OCI-LY7 (cell line): Measurements from ENCODE around the gene SLC32A1. TPM values are rescaled to one million over a fixed set of nuclear protein-coding genes. Genes with fewer than 3 reads are reported as not detected.

Experiments
- BruUV-seq: library from RNA; stranded (reverse); fragments of 400-500 nt; replicated peaks from 2 replicates; lab custom pipeline; 2021; lab: Mats Ljungman, UMichigan
- CTCF ChIA-PET: fragments of 300-600 bp; sonication (Branson Sonifier 250); formaldehyde crosslinking; loops from one replicate; lab custom pipeline; 2022; ENCODE audit warnings: antibody characterized with exemption; ENCODE audit not compliant: unreplicated experiment; lab: Charles Lee
- POLR2A ChIA-PET: fragments of 300-600 bp; sonication (Branson Sonifier 250); formaldehyde crosslinking; loops from one replicate; lab custom pipeline; 2022; ENCODE audit warnings: antibody characterized with exemption; lab: Charles Lee
- DNase-seq: peaks from one replicate; pipeline ENCODE4 v3.0.0-alpha.2; 2015; ENCODE audit warnings: low spot score
- H2AFZ ChIP-seq: fragments of 200-600 bp; sonication (generic), shearing (Covaris generic); 2 replicates; pipeline ENCODE4 v1.6.1; 2014; ENCODE audit warnings: mild to moderate bottlenecking, antibody characterized with exemption, low read length, moderate library complexity
- H3K27ac ChIP-seq: fragments of 200-600 bp; sonication (generic); 2 replicates; pipeline ENCODE4 v1.5.1; 2014; ENCODE audit warnings: mixed run types, low read depth, mild to moderate bottlenecking, moderate library complexity, low read length, inconsistent platforms; ENCODE audit not compliant: poor library complexity, severe bottlenecking
- H3K36me3 ChIP-seq: fragments of 200-600 bp; sonication (generic); 2 replicates; pipeline ENCODE4 v1.6.1; 2014; ENCODE audit warnings: mild to moderate bottlenecking, antibody characterized with exemption, low read length, moderate library complexity, mixed read lengths; ENCODE audit not compliant: insufficient read depth
- H3K4me1 ChIP-seq: fragments of 200-600 bp; sonication (generic); 2 replicates; pipeline ENCODE4 v1.5.1; 2014; ENCODE audit warnings: mild to moderate bottlenecking, low read length; ENCODE audit not compliant: insufficient read depth, poor library complexity, severe bottlenecking
- H3K4me2 ChIP-seq: fragments of 200-600 bp; sonication (generic); 2 replicates; pipeline ENCODE4 v1.6.1; 2014; ENCODE audit warnings: mild to moderate bottlenecking, low read length
- H3K4me3 ChIP-seq: fragments of 200-600 bp; sonication (generic); 2 replicates; pipeline ENCODE4 v1.5.1; 2014; ENCODE audit warnings: mild to moderate bottlenecking, low read depth, low read length; ENCODE audit not compliant: poor library complexity, severe bottlenecking
- H3K79me2 ChIP-seq: fragments of 200-600 bp; sonication (generic); 2 replicates; pipeline ENCODE4 v1.6.1; 2016; ENCODE audit warnings: low read depth, mild to moderate bottlenecking, low read length, moderate library complexity, mixed read lengths; ENCODE audit not compliant: insufficient read depth
- H3K9me2 ChIP-seq: fragments of 200-600 bp; sonication (generic); 2 replicates; pipeline ENCODE4 v1.6.1; 2016; ENCODE audit warnings: mild to moderate bottlenecking, low read length, mixed read lengths; ENCODE audit not compliant: insufficient read depth
- H3K9me3 ChIP-seq: fragments of 200-600 bp; sonication (generic); 2 replicates; pipeline ENCODE4 v1.6.1; 2014; ENCODE audit warnings: mild to moderate bottlenecking, mixed run types, low read length, mixed read lengths
- H4K20me1 ChIP-seq: fragments of 200-600 bp; sonication (generic); 2 replicates; pipeline ENCODE4 v1.6.1; 2014; ENCODE audit warnings: mild to moderate bottlenecking, antibody characterized with exemption, low read length, moderate library complexity, mixed read lengths; ENCODE audit not compliant: insufficient read depth
- CTCF ChIP-seq: fragments of 200-600 bp; sonication (generic); conservative IDR thresholded peaks from 2 replicates; pipeline ENCODE4 v1.5.1; 2014; ENCODE audit warnings: mild to moderate bottlenecking, antibody characterized with exemption, low read length, moderate library complexity, mixed read lengths
- EZH2phosphoT487 ChIP-seq: fragments of 200-600 bp; sonication (generic); IDR thresholded peaks from 2 replicates; pipeline ENCODE4 v1.6.1; 2018; ENCODE audit warnings: low read depth, borderline replicate concordance, mild to moderate bottlenecking, mixed run types, antibody characterized with exemption, low read length, moderate library complexity, mixed read lengths
- intact Hi-C: fragments of 100-400 bp; cut with micrococcal nuclease; formaldehyde crosslinking; loops from one replicate; pipeline ENCODE4 v1.10.0; 2022; ENCODE audit not compliant: unreplicated experiment
- total RNA-seq, 2 experiments: library from RNA; depleted of rRNA in 1 of 2; stranded (reverse); fragments of >200 nt in 1 of 2; shearing (Covaris generic) in 1 of 2; gene quantifications; 2 replicates each; pipeline ENCODE4 v1.2.3, GENCODE V29; 2014 to 2022

Gene SLC32A1
- total RNA-seq, 2 experiments from 2014 or later: not detected

GRCh38 chr20:38748097-38748860, 24.0 kb downstream of the SLC32A1 start, which contains the start of gene ACTR5:
TSS of gene ACTR5 (plus strand) at chr20:38748460. CDS start at chr20:38748479, 19 bp downstream.
- H3K4me2 ChIP-seq: peak within 1 kb of the TSS; percentile 94
- intact Hi-C loops: loop anchor here (1.0 kb wide), 1 partner anchor 144 kb away; no protein-coding TSS in a partner anchor
- H3K4me1 ChIP-seq: peaks cover 24% of the 10 kb centered on the region
- BruUV-seq: no TSS peak
- H3K9me3 ChIP-seq: no peaks in the 10 kb centered on the region
- CTCF ChIA-PET: no interaction called here
- TF ChIP-seq CTCF (no peak), EZH2phosphoT487 (no peak)
- POLR2A ChIA-PET: interaction anchor here (0.6 to 1.5 kb wide), 8 partner anchors 9 to 286 kb away, joined by 3 to 6 read pairs (median 3); partner anchors contain the start of gene PPP1R16B
- H3K27ac ChIP-seq: peak within 1 kb of the TSS; percentile 62
- peaks cover 29% of the 10 kb centered on the region; the same call in 1 of the 2 replicates for H3K36me3 ChIP-seq
- H3K9me2 ChIP-seq: no peaks in the 10 kb centered on the region
- peak within 1 kb of the TSS; percentile 94 for H3K4me3 ChIP-seq
- peak within 1 kb of the TSS; percentile 98 for H2AFZ ChIP-seq
- peaks cover 15% of the 10 kb centered on the region for H4K20me1 ChIP-seq
- peak; percentile 94 for DNase-seq
- peaks cover 12% of the 10 kb centered on the region for H3K79me2 ChIP-seq

- BruUV-seq: no TSS peak
- H3K79me2 ChIP-seq: peaks cover 12% of the 10 kb centered on the region
- peaks cover 24% of the 10 kb centered on the region for H3K4me1 ChIP-seq
- DNase-seq: no peak
- H3K27ac ChIP-seq: peak overlapping the region; percentile 62
- peak overlapping the region; percentile 94 for H3K4me2 ChIP-seq
- H2AFZ ChIP-seq: peak overlapping the region; percentile 98; the same call in 1 of the 2 replicates
- ChIA-PET CTCF (interaction anchor here (0.6 kb wide), 1 partner anchor 87 kb away, joined by 3 read pairs; no protein-coding TSS in a partner anchor), POLR2A (interaction anchor here (0.6 to 1.5 kb wide), 7 partner anchors 8 to 215 kb away, joined by 3 to 6 read pairs (median 3); partner anchors contain the start of gene PPP1R16B)
- intact Hi-C loops: loop anchor here (1.0 kb wide), 1 partner anchor 143 kb away; no protein-coding TSS in a partner anchor
- peaks cover 15% of the 10 kb centered on the region for H4K20me1 ChIP-seq
- peak overlapping the region; percentile 94 for H3K4me3 ChIP-seq
- peaks cover 35% of the 10 kb centered on the region; the same call in 1 of the 2 replicates for H3K36me3 ChIP-seq
- no peaks in the 10 kb centered on the region for H3K9me2 ChIP-seq
- TF ChIP-seq EZH2phosphoT487 (no peak), CTCF (no peak)
- H3K9me3 ChIP-seq: no peaks in the 10 kb centered on the region
Measured at GRCh38 chr20:38748861-38749149, 24.5 kb downstream of the SLC32A1 start.
